ENCODE results near the gene OSMR. TPM values are rescaled to one million over a fixed set of nuclear protein-coding genes. Genes with fewer than 3 reads are reported as not detected.

The OSMR gene
- total and polyA plus RNA-seq, 2 donors (not counting 3 experiments of a cell fraction or from before 2014, with no cell fraction given): 6.1 to 19.7 TPM

DNA sequence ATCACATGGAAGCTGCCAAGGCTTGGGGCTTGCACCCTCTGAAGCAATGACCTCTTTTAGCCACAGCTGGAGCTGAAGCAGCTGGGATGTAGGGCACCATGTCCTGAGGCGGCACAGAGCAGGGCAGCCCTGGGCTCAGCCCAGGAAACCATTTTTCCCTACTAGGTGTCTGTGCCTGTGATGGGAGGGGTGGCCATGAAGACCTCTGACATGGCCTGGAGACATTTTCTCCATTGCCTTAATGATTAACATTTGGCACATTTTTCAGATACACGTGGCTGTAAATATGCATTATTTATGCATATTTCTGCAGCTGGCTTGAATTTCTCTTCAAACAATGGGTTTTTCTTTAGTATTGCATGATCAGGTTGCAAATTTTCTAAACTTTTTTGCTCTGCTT is 81.7 kb downstream of the OSMR start:
- BruUV-seq (replicated peaks): no TSS peak
- no peak for FAIRE-seq
- CTCF ChIA-PET: no interaction called here

More for the DNA sequence above, 81.7 kb downstream of the OSMR start:
- Histone ChIP-seq H3K9me3 (replicated peaks; ENCODE audit: control insufficient read depth, insufficient read depth, low read length) (no peaks in the 10 kb centered on the region), H3K27me3 (ENCODE audit: control insufficient read depth in 2 of 2, insufficient read depth in 2 of 2, low read length in 2 of 2) (no peaks in the 10 kb centered on the region), H3K9ac (replicated peaks; ENCODE audit: extremely low read depth, insufficient read depth, low read length) (no peak overlapping the region), H3K36me3 (ENCODE audit: control insufficient read depth in 2 of 2, extremely low read depth in 1 of 2, insufficient read depth in 2 of 2, low read length in 2 of 2) (no peaks in the 10 kb centered on the region), H3K4me1 (ENCODE audit: control insufficient read depth, extremely low read depth, insufficient read depth, low read length) (no peaks in the 10 kb centered on the region), H3K27ac (ENCODE audit: insufficient read depth, low read depth, low read length) (no peak overlapping the region), H4K20me1 (replicated peaks; ENCODE audit: control insufficient read depth, extremely low read depth, insufficient read depth, low read length) (no peaks in the 10 kb centered on the region), H2AFZ (ENCODE audit: low read depth, low read length) (no peak overlapping the region), H3K79me2 (ENCODE audit: control insufficient read depth, insufficient read depth, low read length) (no peaks in the 10 kb centered on the region), H3K4me3 (replicated peaks in 1 of 3; ENCODE audit: insufficient read depth in 1 of 3, low read depth in 1 of 3, low read length in 3 of 3) (no peak overlapping the region), H3K9me1 (replicated peaks; ENCODE audit: control insufficient read depth, extremely low read depth, insufficient read depth, low read length) (no peaks in the 10 kb centered on the region), H3K4me2 (ENCODE audit: insufficient read depth, low read length) (no peak overlapping the region)
- intact Hi-C loops (cut with micrococcal nuclease): loop anchor here (10.0 kb wide), 1 partner anchor 373 kb away; the partner anchor contains the start of gene LIFR
- POLR2A ChIA-PET: no interaction called here
- no peak for DNase-seq (ENCODE audit: low read depth, low spot score)
- dilution Hi-C loops (cut with MboI; ENCODE audit: extremely low pct_ligation_motif_present, low sequenced_read_pairs): no loop called here
- TF ChIP-seq FOS (IDR thresholded peaks at IDR 0.05; ENCODE audit: borderline replicate concordance, insufficient read depth, low read length) (no peak), CTCF (IDR thresholded peaks at IDR 0.05; ENCODE audit: extremely low read depth in 1 of 2, insufficient read depth in 1 of 2, low read depth in 1 of 2, low read length in 2 of 2) (no peak), POLR2A (IDR thresholded peaks at IDR 0.05; ENCODE audit: low read depth, low read length) (no peak), POLR2AphosphoS5 (IDR thresholded peaks at IDR 0.05; ENCODE audit: insufficient read depth, low read depth, low read length) (no peak), GATA2 (IDR thresholded peaks at IDR 0.05; ENCODE audit: insufficient read depth, insufficient read length, low read depth, low read length) (no peak), JUN (IDR thresholded peaks at IDR 0.05; ENCODE audit: borderline replicate concordance, insufficient read depth, insufficient read length, low read depth) (no peak), MYC (IDR thresholded peaks at IDR 0.05; ENCODE audit: low read depth, low read length) (no peak), EZH2 (IDR thresholded peaks at IDR 0.05; ENCODE audit: borderline replicate concordance, low read depth, low read length, severe bottlenecking) (no peak)
- TF ChIP-seq, protein P1, sequence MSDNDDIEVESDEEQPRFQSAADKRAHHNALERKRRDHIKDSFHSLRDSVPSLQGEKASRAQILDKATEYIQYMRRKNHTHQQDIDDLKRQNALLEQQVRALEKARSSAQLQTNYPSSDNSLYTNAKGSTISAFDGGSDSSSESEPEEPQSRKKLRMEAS (IDR thresholded peaks at IDR 0.05; ENCODE audit: insufficient read depth, insufficient read length): no peak
